H9 (cell line): ENCODE results near the gene TYRO3. TPM values are rescaled to one million over a fixed set of nuclear protein-coding genes. Genes with fewer than 3 reads are reported as not detected.

Source experiments
- DNase-seq: peaks from one replicate; pipeline ENCODE4 v3.0.0-alpha.2; 2017
- H2AFZ ChIP-seq: one replicate; pipeline ENCODE4 v1.6.1; 2013; ENCODE audit warnings: mild to moderate bottlenecking, low read length, control low read depth, moderate library complexity
- H2AK5ac ChIP-seq: 2 replicates; pipeline ENCODE4 v1.6.1; 2013; ENCODE audit warnings: low read length, control low read depth, mixed read lengths; ENCODE audit not compliant: insufficient read length
- H2BK120ac ChIP-seq: one replicate; pipeline ENCODE4 v1.6.1; 2013; ENCODE audit warnings: low read depth, mild to moderate bottlenecking, low read length, control low read depth, inconsistent platforms; ENCODE audit not compliant: poor library complexity, severe bottlenecking
- H2BK12ac ChIP-seq: 2 replicates; pipeline ENCODE4 v1.6.1; 2013; ENCODE audit warnings: low read length, control low read depth, mixed read lengths, low read depth; ENCODE audit not compliant: insufficient read length
- H2BK15ac ChIP-seq: 2 replicates; pipeline ENCODE4 v1.6.1; 2013; ENCODE audit warnings: low read depth, low read length, control low read depth
- H2BK20ac ChIP-seq: one replicate; pipeline ENCODE4 v1.6.1; 2013; ENCODE audit warnings: low read depth, mild to moderate bottlenecking, low read length, control low read depth, inconsistent platforms; ENCODE audit not compliant: poor library complexity, severe bottlenecking
- H2BK5ac ChIP-seq: 2 replicates; pipeline ENCODE4 v1.6.1; 2013; ENCODE audit warnings: low read length, control low read depth, mixed read lengths; ENCODE audit not compliant: insufficient read length
- H3K14ac ChIP-seq: 2 replicates; pipeline ENCODE4 v1.6.1; 2013; ENCODE audit warnings: low read length, control low read depth; ENCODE audit not compliant: insufficient read depth
- H3K18ac ChIP-seq: 2 replicates; pipeline ENCODE4 v1.6.1; 2013; ENCODE audit warnings: low read depth, mild to moderate bottlenecking, mixed read lengths, low read length, control low read depth; ENCODE audit not compliant: insufficient read length
- H3K23ac ChIP-seq: 2 replicates; pipeline ENCODE4 v1.6.1; 2013; ENCODE audit warnings: low read length, control low read depth, mixed read lengths, low read depth; ENCODE audit not compliant: insufficient read length
- H3K23me2 ChIP-seq: 2 replicates; pipeline ENCODE4 v1.6.1; 2013; ENCODE audit warnings: low read depth, mild to moderate bottlenecking, mixed read lengths, low read length, control low read depth; ENCODE audit not compliant: insufficient read length, poor library complexity, severe bottlenecking
- H3K27ac ChIP-seq: 2 replicates; pipeline ENCODE4 v1.5.1; 2013; ENCODE audit warnings: low read length, control low read depth, mixed read lengths, low read depth; ENCODE audit not compliant: insufficient read length
- H3K27me3 ChIP-seq: 2 replicates; pipeline ENCODE4 v1.6.1; 2013; ENCODE audit warnings: low read length, control low read depth, inconsistent platforms; ENCODE audit not compliant: insufficient read depth
- H3K4ac ChIP-seq: 2 replicates; pipeline ENCODE4 v1.6.1; 2013; ENCODE audit warnings: low read depth, mild to moderate bottlenecking, control low read depth, inconsistent platforms, low read length, moderate library complexity
- H3K4me1 ChIP-seq: 2 replicates; pipeline ENCODE4 v1.6.1; 2013; ENCODE audit warnings: low read length, control low read depth, inconsistent platforms; ENCODE audit not compliant: insufficient read depth
- H3K4me2 ChIP-seq: 2 replicates; pipeline ENCODE4 v1.6.1; 2013; ENCODE audit warnings: low read length, control low read depth, mixed read lengths; ENCODE audit not compliant: insufficient read length, insufficient read depth
- H3K56ac ChIP-seq: 2 replicates; pipeline ENCODE4 v1.6.1; 2013; ENCODE audit warnings: low read depth, mild to moderate bottlenecking, mixed read lengths, low read length, control low read depth; ENCODE audit not compliant: insufficient read length
- H3K79me1 ChIP-seq: 2 replicates; pipeline ENCODE4 v1.6.1; 2013; ENCODE audit warnings: low read depth, mild to moderate bottlenecking, moderate library complexity, low read length, control low read depth, inconsistent platforms; ENCODE audit not compliant: insufficient read depth, poor library complexity, severe bottlenecking
- H3K79me2 ChIP-seq: 2 replicates; pipeline ENCODE4 v1.6.1; 2013; ENCODE audit warnings: low read length, control low read depth, inconsistent platforms; ENCODE audit not compliant: insufficient read depth
- H3K9ac ChIP-seq: 2 replicates; pipeline ENCODE4 v1.6.1; 2013; ENCODE audit warnings: low read length, control low read depth, mixed read lengths; ENCODE audit not compliant: insufficient read length; ENCODE audit errors: extremely low read depth
- H3K9me3 ChIP-seq: one replicate; pipeline ENCODE4 v1.6.1; 2013; ENCODE audit warnings: low read depth, low read length, inconsistent platforms; ENCODE audit not compliant: control insufficient read depth
- H3T11ph ChIP-seq: one replicate; pipeline ENCODE4 v1.6.1; 2013; ENCODE audit warnings: mild to moderate bottlenecking, low read length, control low read depth, inconsistent platforms
- H4K20me1 ChIP-seq: one replicate; pipeline ENCODE4 v1.6.1; 2013; ENCODE audit not compliant: control insufficient read depth, insufficient read length, insufficient read depth
- H4K5ac ChIP-seq: 2 replicates; pipeline ENCODE4 v1.6.1; 2013; ENCODE audit warnings: low read depth, mild to moderate bottlenecking, mixed read lengths, low read length, control low read depth; ENCODE audit not compliant: insufficient read length
- H4K8ac ChIP-seq: replicated peaks from 2 replicates; pipeline ENCODE4 v1.6.1; 2013; ENCODE audit warnings: low read length, control low read depth, mixed read lengths, low read depth; ENCODE audit not compliant: insufficient read length
- H4K91ac ChIP-seq: 2 replicates; pipeline ENCODE4 v1.6.1; 2013; ENCODE audit warnings: low read depth, mild to moderate bottlenecking, moderate library complexity, mixed read lengths, low read length, control low read depth; ENCODE audit not compliant: insufficient read length
- H3K27ac Mint-ChIP-seq, 3 experiments: 2 replicates in 2 of 3; 3 replicates in 1 of 3; pipeline ENCODE4 v1.8.0; 2020 to 2021; ENCODE audit warnings: mixed read lengths in 3 of 3, mild to moderate bottlenecking in 1 of 3, moderate library complexity in 1 of 3
- H3K27me3 Mint-ChIP-seq: 2 replicates; pipeline ENCODE4 v1.8.0; 2021; ENCODE audit warnings: low read depth, mild to moderate bottlenecking, moderate library complexity, mixed read lengths
- H3K36me3 Mint-ChIP-seq, 3 experiments: 2 replicates in 2 of 3; 3 replicates in 1 of 3; pipeline ENCODE4 v1.8.0; 2020 to 2021; ENCODE audit warnings: low read depth in 3 of 3, mixed read lengths in 3 of 3; ENCODE audit not compliant: insufficient read depth in 1 of 3
- H3K4me1 Mint-ChIP-seq, 2 experiments: 2 replicates each; pipeline ENCODE4 v1.8.0; 2020; ENCODE audit warnings: mixed read lengths in 2 of 2
- H3K4me3 Mint-ChIP-seq, 2 experiments: 2 replicates in 1 of 2; 3 replicates in 1 of 2; pipeline ENCODE4 v1.8.0; 2020 to 2021; ENCODE audit warnings: mild to moderate bottlenecking in 2 of 2, mixed read lengths in 2 of 2, moderate library complexity in 1 of 2
- H3K9me3 Mint-ChIP-seq, 2 experiments: 2 replicates in 1 of 2; 3 replicates in 1 of 2; pipeline ENCODE4 v1.8.0; 2020; ENCODE audit warnings: mild to moderate bottlenecking in 2 of 2, mixed read lengths in 2 of 2, moderate library complexity in 1 of 2
- CTCF ChIP-seq: fragments of 200-600 bp; sonication (generic); conservative IDR thresholded peaks from 3 replicates; pipeline ENCODE4 v1.8.0; 2021; ENCODE audit warnings: antibody characterized with exemption, mild to moderate bottlenecking
- WGBS: extraction: QIAGEN DNeasy Blood & Tissue Kit; methylation state at CpG from one replicate; pipeline ENCODE4 v1.1.7; 2013; ENCODE audit warnings: missing lambda C conversion rate, low lambda C conversion rate, mixed read lengths; ENCODE audit not compliant: insufficient read length; ENCODE audit errors: extremely low coverage; 5-methylcytosine and 5-hydroxymethylcytosine counted together
- total RNA-seq: library from RNA; stranded (reverse); gene quantifications from 2 replicates; pipeline ENCODE4 v1.2.1, GENCODE V29; 2021

Gene TYRO3
- total RNA-seq, 1 experiment from 2014 or later = 124 TPM

- Histone ChIP-seq H3K27me3 (no peaks in the 10 kb centered on the region; the same call in 1 of the 2 replicates), H4K20me1 (no peaks in the 10 kb centered on the region), H3K27ac (no peak overlapping the region), H3K23ac (no peak overlapping the region), H4K8ac (no peak overlapping the region), H3K23me2 (peaks cover 6% of the 10 kb centered on the region), H3K79me2 (no peaks in the 10 kb centered on the region), H3K18ac (peak overlapping the region; percentile 41), H3K4me2 (peak overlapping the region; percentile 82), H3K14ac (peak overlapping the region; percentile 4; the same call in 1 of the 2 replicates), H3K4ac (no peak overlapping the region), H2BK20ac (no peak overlapping the region), H2AK5ac (no peak overlapping the region), H3K9ac (peak overlapping the region; percentile 16), H4K5ac (no peak overlapping the region), H2BK15ac (no peak overlapping the region), H2AFZ (peak overlapping the region; percentile 66), H4K91ac (no peak overlapping the region), H2BK5ac (no peak overlapping the region), H2BK120ac (no peak overlapping the region), H3K79me1 (no peaks in the 10 kb centered on the region), H2BK12ac (no peak overlapping the region), H3T11ph (no peak overlapping the region), H3K4me1 (no peaks in the 10 kb centered on the region), H3K9me3 (no peaks in the 10 kb centered on the region), H3K56ac (no peak overlapping the region)
- peaks cover 7 to 8% of the 10 kb centered on the region in 2 experiments for H3K4me1 Mint-ChIP-seq
- H3K4me3 Mint-ChIP-seq = peak overlapping the region; percentile 64 to 76
- peak; percentile 66 for DNase-seq
- peak overlapping the region; percentile 44 to 82 (median 82); a peak in 5 of 7 replicates for H3K27ac Mint-ChIP-seq
- no CpG with 5 or more reads among the region's 18 CpGs for WGBS
- H3K27me3 Mint-ChIP-seq = peaks cover 20% of the 10 kb centered on the region
- peaks cover 10 to 16% of the 10 kb centered on the region in 2 experiments for H3K9me3 Mint-ChIP-seq
- TF ChIP-seq CTCF = no peak
- H3K36me3 Mint-ChIP-seq = peaks cover 2 to 15% (median 5%) of the 10 kb centered on the region in 3 experiments; a peak in 5 of 7 replicates
Measured at GRCh38 chr15:41620536-41621199, 61.7 kb downstream of the TYRO3 start.
